Activated CD8-positive, alpha-beta memory T cell treated with anti-CD3 and anti-CD28 coated beads, Interleukin-2, amount 10 ng/mL, durations not matched to agents 7 days and 5 days (primary cell): ENCODE results near the gene ARRDC1. TPM values are rescaled to one million over a fixed set of nuclear protein-coding genes. Genes with fewer than 3 reads are reported as not detected.

ENCODE experiments used
- ATAC-seq: fragments of 150-1000 bp; cut with Tn5 transposase; one replicate; pipeline ENCODE4 v1.10.0; 2021; ENCODE audit warnings: moderate library complexity
- CTCF ChIA-PET: fragments of 350-600 bp; sonication (Branson Sonifier 250); formaldehyde crosslinking; loops from one replicate; lab custom pipeline; 2021; ENCODE audit warnings: antibody characterized with exemption; lab: Charles Lee
- DNase-seq: peaks from one replicate; pipeline ENCODE4 v3.0.0-alpha.2; 2020
- H3K27ac Mint-ChIP-seq: one replicate; pipeline ENCODE4 v1.8.0; 2021; ENCODE audit warnings: mild to moderate bottlenecking, mixed read lengths
- H3K27me3 Mint-ChIP-seq: one replicate; pipeline ENCODE4 v1.8.0; 2021; ENCODE audit warnings: mixed read lengths
- H3K36me3 Mint-ChIP-seq: one replicate; pipeline ENCODE4 v1.8.0; 2021; ENCODE audit warnings: mild to moderate bottlenecking, mixed read lengths
- H3K4me1 Mint-ChIP-seq: one replicate; pipeline ENCODE4 v1.8.0; 2021; ENCODE audit warnings: mixed read lengths
- H3K4me3 Mint-ChIP-seq: one replicate; pipeline ENCODE4 v1.8.0; 2021; ENCODE audit warnings: mild to moderate bottlenecking, moderate library complexity, mixed read lengths
- H3K9me3 Mint-ChIP-seq: one replicate; pipeline ENCODE4 v1.8.0; 2022; ENCODE audit warnings: low read depth, mixed read lengths
- total RNA-seq, 2 experiments: library from RNA; stranded (reverse); gene quantifications; one replicate each; pipeline ENCODE4 v1.2.3, GENCODE V29; 2021

Gene ARRDC1
- total RNA-seq, 2 experiments from 2014 or later, result 49.0 to 50.1 TPM

DNA sequence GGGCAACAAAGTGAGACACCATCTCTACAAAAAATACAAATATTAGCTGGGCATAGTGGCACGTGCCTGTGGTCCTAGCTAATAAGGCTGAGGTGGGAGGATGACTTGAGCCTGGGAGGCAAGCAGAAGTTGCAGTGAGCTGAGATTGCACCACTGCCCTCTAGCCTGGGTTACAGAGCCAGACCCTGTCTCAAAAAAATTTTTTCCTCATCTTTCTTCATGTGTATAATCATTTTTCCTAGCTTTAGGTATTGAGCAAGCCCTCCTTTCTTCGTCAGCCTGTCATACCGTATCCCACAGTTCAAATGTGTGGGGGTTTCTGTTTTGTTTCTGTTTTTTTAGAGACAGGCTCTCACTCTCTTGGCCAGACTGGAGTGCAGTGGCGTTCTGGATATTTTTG, 54.7 kb downstream of the ARRDC1 start:
- DNase-seq (no peak), ATAC-seq (no peak)
- Mint-ChIP-seq H3K9me3 (no peaks in the 10 kb centered on the region), H3K4me1 (peaks cover 15% of the 10 kb centered on the region), H3K4me3 (no peak overlapping the region), H3K27ac (no peak overlapping the region), H3K36me3 (peaks cover 10% of the 10 kb centered on the region), H3K27me3 (no peaks in the 10 kb centered on the region)
- CTCF ChIA-PET, result interaction anchor here (0.9 kb wide), 1 partner anchor 13 kb away, joined by 3 read pairs; no protein-coding TSS in a partner anchor

DNA sequence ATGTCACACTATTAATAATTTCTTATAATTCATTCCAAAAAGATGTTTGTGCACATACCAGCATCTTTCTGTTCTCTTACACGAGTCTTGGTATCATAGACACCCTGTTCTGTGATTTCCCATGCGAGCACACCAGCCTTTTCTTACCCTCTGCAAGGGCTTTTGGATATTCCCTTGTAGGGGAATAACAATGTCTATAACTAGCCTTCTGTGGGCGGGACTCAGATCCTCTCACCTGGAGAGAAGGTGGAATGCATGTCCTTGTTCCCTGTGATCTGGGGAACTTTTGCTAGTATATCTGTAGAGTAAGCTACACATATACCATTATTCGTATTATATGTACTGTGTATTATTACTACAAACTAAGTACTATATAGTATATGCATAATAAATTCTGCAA, 58.1 kb downstream of the ARRDC1 start:
- Mint-ChIP-seq H3K4me1 (peaks cover 8% of the 10 kb centered on the region), H3K4me3 (no peak overlapping the region), H3K27ac (no peak overlapping the region), H3K36me3 (peaks cover 12% of the 10 kb centered on the region), H3K27me3 (no peaks in the 10 kb centered on the region), H3K9me3 (no peaks in the 10 kb centered on the region)
- CTCF ChIA-PET, result interaction anchor here (1.3 to 1.7 kb wide), 2 partner anchors 9 to 16 kb away, joined by 3 to 7 read pairs; no protein-coding TSS in a partner anchor
- ATAC-seq (no peak), DNase-seq (no peak)

DNA sequence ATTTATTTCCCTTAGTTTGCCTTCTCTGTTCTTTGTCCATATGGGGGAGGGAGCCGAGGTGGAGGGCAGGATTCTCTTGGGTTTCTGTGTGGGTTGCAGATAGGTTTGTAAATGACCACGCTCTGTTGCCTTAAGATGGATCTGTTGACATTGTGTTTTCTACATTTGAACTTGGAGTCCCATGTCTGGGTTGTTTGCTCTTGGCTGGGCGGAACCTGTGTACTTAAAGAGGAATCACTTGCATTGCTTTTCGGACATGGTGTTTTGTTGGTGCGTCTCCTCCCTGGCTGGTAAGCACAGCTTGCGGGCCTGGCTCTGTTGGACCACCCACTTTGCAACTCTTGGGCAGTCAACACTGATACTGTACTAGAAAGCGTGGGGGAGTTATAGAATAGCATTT, 59.2 kb downstream of the ARRDC1 start:
- Mint-ChIP-seq H3K27me3 (no peaks in the 10 kb centered on the region), H3K4me1 (peaks cover 3% of the 10 kb centered on the region), H3K9me3 (no peaks in the 10 kb centered on the region), H3K27ac (no peak overlapping the region), H3K36me3 (peaks cover 18% of the 10 kb centered on the region), H3K4me3 (no peak overlapping the region)
- DNase-seq (no peak), ATAC-seq (no peak)
- CTCF ChIA-PET, result no interaction called here

Other genes starting within 250 kb of the ARRDC1 start
- gene EXD3, start 182.5 kb upstream of the ARRDC1 start, total RNA-seq, result 10 to 100 TPM in 1 of 2 experiments, 1 to 10 TPM in 1; 9.2 to 19.8 TPM
- gene NOXA1, start 182.3 kb upstream of the ARRDC1 start, total RNA-seq, result under 1 TPM; 0.30 to 0.53 TPM
- not detected for gene ENTPD8, start 164.3 kb upstream of the ARRDC1 start, total RNA-seq
- gene NSMF, start 146.4 kb upstream of the ARRDC1 start, total RNA-seq, result 10 to 100 TPM; 35.8 to 42.1 TPM
- 1 to 10 TPM; 3.0 to 3.2 TPM for gene PNPLA7, start 55.3 kb upstream of the ARRDC1 start, total RNA-seq
- 10 to 100 TPM; 57.9 to 58.3 TPM for gene MRPL41, start 53.8 kb upstream of the ARRDC1 start, total RNA-seq
- 10 to 100 TPM; 39.9 to 45.1 TPM for gene DPH7, start 26.8 kb upstream of the ARRDC1 start, total RNA-seq
- 10 to 100 TPM; 34.0 to 46.0 TPM for gene ZMYND19, start 15.2 kb upstream of the ARRDC1 start, total RNA-seq
- 100 to 1,000 TPM in 1 of 2 experiments, 10 to 100 TPM in 1; 99.9 to 130 TPM for gene EHMT1, start 13.3 kb downstream of the ARRDC1 start, total RNA-seq